Motor neuron (in vitro differentiated cells): ENCODE results near the gene ZNF574. TPM values are rescaled to one million over a fixed set of nuclear protein-coding genes. Genes with fewer than 3 reads are reported as not detected.
A peak's percentile ranks its signal among the peaks of the same experiment; 100 is the strongest.

Experiments used
- ATAC-seq, 8 experiments: fragments of 200-7000 bp; cut with Tn5 transposase; replicated peaks in 6 of 8; 2 replicates each; pipeline ENCODE4 v1.8.0; 2021; ENCODE audit warnings: mild to moderate bottlenecking in 8 of 8, moderate library complexity in 8 of 8
- H3K27ac ChIP-seq, 2 donors: fragments of 250-450 bp; sonication (Bioruptor Pico); 2 replicates each; pipeline ENCODE4 v1.9.0; 2021; ENCODE audit warnings: antibody characterized with exemption in 2 of 2, mild to moderate bottlenecking in 2 of 2, moderate library complexity in 1 of 2
- H3K4me1 ChIP-seq, 2 donors: fragments of 250-450 bp; sonication (Bioruptor Pico); replicated peaks in 1 of 2; 2 replicates each; pipeline ENCODE4 v1.6.1; 2021; ENCODE audit warnings: antibody characterized with exemption in 2 of 2, mild to moderate bottlenecking in 2 of 2, moderate library complexity in 1 of 2
- H3K4me3 ChIP-seq, 5 donors: fragments of 250-450 bp; sonication (Bioruptor Pico); 2 replicates each; pipeline ENCODE4 v1.9.0; 2021; ENCODE audit warnings: antibody characterized with exemption in 5 of 5, mild to moderate bottlenecking in 5 of 5, moderate library complexity in 4 of 5
- WGBS, 10 experiments: fragments of 450-650 bp; shearing (Covaris generic); methylation state at CpG; one replicate each; pipeline ENCODE4 v1.0.0; 2022; 5-methylcytosine and 5-hydroxymethylcytosine counted together
- in situ Hi-C, 9 experiments: fragments of 400-800 bp; cut with MboI; loops; one replicate each; pipeline ENCODE4 v1.15.0; 2021; ENCODE audit warnings: low sequenced_read_pairs in 9 of 9, low pct_unique_long_range_greater_than_20kb in 2 of 9; ENCODE audit not compliant: unreplicated experiment in 9 of 9
- total RNA-seq, 8 experiments: library from RNA; unstranded; fragments of 300-600 nt; gene quantifications; 2 replicates each; pipeline versions ENCODE4 v1.2.3 to v1.2.4, GENCODE V29; 2022

Gene ZNF574
- total RNA-seq, 8 experiments from 2014 or later, result 7.4 to 17.4 (median 11.6) TPM

GRCh38 chr19:42089772-42090171, 13.8 kb downstream of the ZNF574 start:
- H3K4me1 ChIP-seq, result peaks cover 4 to 17% of the 10 kb centered on the region in 2 donors
- H3K4me3 ChIP-seq, result no peak overlapping the region
- whole genome bisulfite sequencing, 10 experiments, result 71 to 100% (median 95%) methylated on average over 1 to 3 of the region's 13 CpGs; no CpG with 5 or more reads in 3 of the 10 experiments
- in situ Hi-C loops, result no loop called here
- no peak for ATAC-seq
- H3K27ac ChIP-seq, result no peak overlapping the region

GRCh38 chr19:42090672-42091071, 14.7 kb downstream of the ZNF574 start:
- no peak for ATAC-seq
- no peak overlapping the region for H3K27ac ChIP-seq

GRCh38 chr19:42091300-42091699, 15.3 kb downstream of the ZNF574 start:
- H3K4me3 ChIP-seq, result no peak overlapping the region
- WGBS, 10 experiments, result 77 to 100% (median 100%) methylated on average over 2 to 4 of the region's 13 CpGs; no CpG with 5 or more reads in 7 of the 10 experiments
- H3K4me1 ChIP-seq, result peaks cover 4 to 17% of the 10 kb centered on the region in 2 donors
- ATAC-seq, result no peak
- H3K27ac ChIP-seq, result no peak overlapping the region
- in situ Hi-C loops, result no loop called here

More at GRCh38 chr19:42090672-42091071, 14.7 kb downstream of the ZNF574 start:
- no peak overlapping the region for H3K4me3 ChIP-seq
- 65 to 100% (median 77%) methylated on average over 1 to 9 of the region's 9 CpGs; no CpG with 5 or more reads in 3 of the 10 experiments for WGBS, 10 experiments
- in situ Hi-C loops, result no loop called here
- peaks cover 4 to 20% of the 10 kb centered on the region in 2 donors for H3K4me1 ChIP-seq

GRCh38 chr19:42091742-42092141, 15.8 kb downstream of the ZNF574 start:
- no peak overlapping the region for H3K4me3 ChIP-seq
- H3K4me1 ChIP-seq, result peaks cover 4 to 13% of the 10 kb centered on the region in 2 donors
- in situ Hi-C loops, result no loop called here
- peak in 4 of 8 experiments; percentile 29 to 84 (median 72) for ATAC-seq
- 78% methylated on average over 6 of the region's 10 CpGs; no CpG with 5 or more reads in 9 of the 10 experiments for WGBS, 10 experiments
- no peak overlapping the region for H3K27ac ChIP-seq

- WGBS, 10 experiments, result 0% methylated on average over 2 of the region's 5 CpGs; no CpG with 5 or more reads in 9 of the 10 experiments
- no peak overlapping the region for H3K27ac ChIP-seq
- peaks cover under 1 to 7% of the 10 kb centered on the region in 2 donors for H3K4me1 ChIP-seq
- no peak overlapping the region for H3K4me3 ChIP-seq
- peak in 2 of 8 experiments; percentile 19 to 22 for ATAC-seq
- in situ Hi-C loops, result no loop called here
These were observed 16.4 kb downstream of the ZNF574 start for GRCh38 chr19:42092350-42092749.

GRCh38 chr19:42093505-42093904, 17.5 kb downstream of the ZNF574 start:
- H3K27ac ChIP-seq, result no peak overlapping the region
- H3K4me1 ChIP-seq, result peaks cover 0 to 3% of the 10 kb centered on the region in 2 donors
- in situ Hi-C loops, result no loop called here
- ATAC-seq, result no peak
- 0 to 86% (median 83%) methylated on average over 1 of the region's 4 CpGs; no CpG with 5 or more reads in 7 of the 10 experiments for WGBS, 10 experiments
- H3K4me3 ChIP-seq, result no peak overlapping the region

GRCh38 chr19:42093926-42094325, 18.0 kb downstream of the ZNF574 start:
- ATAC-seq, result peak in 2 of 8 experiments; percentile 59 to 73
- Histone ChIP-seq H3K4me1 (peaks cover 0 to 3% of the 10 kb centered on the region in 2 donors), H3K27ac (no peak overlapping the region), H3K4me3 (no peak overlapping the region)
- WGBS, 10 experiments, result 15 to 73% (median 60%) methylated on average over 2 to 3 of the region's 4 CpGs; no CpG with 5 or more reads in 7 of the 10 experiments
- in situ Hi-C loops, result no loop called here

GRCh38 chr19:42095142-42095813, 19.3 kb downstream of the ZNF574 start:
- peaks cover 0 to 3% of the 10 kb centered on the region in 2 donors for H3K4me1 ChIP-seq
- no peak overlapping the region for H3K4me3 ChIP-seq
- H3K27ac ChIP-seq, result no peak overlapping the region
- in situ Hi-C loops, result no loop called here
- WGBS, 10 experiments, result 60 to 100% (median 100%) methylated on average over 1 to 4 of the region's 36 CpGs; no CpG with 5 or more reads in 3 of the 10 experiments
- peak in 3 of 8 experiments; percentile 6 to 27 (median 7) for ATAC-seq

- in situ Hi-C loops, result no loop called here
- no CpG with 5 or more reads among the region's 28 CpGs for WGBS, 10 experiments
- no peak overlapping the region for H3K4me3 ChIP-seq
- no peak overlapping the region for H3K27ac ChIP-seq
- peaks cover 0 to 3% of the 10 kb centered on the region in 2 donors for H3K4me1 ChIP-seq
- peak in 4 of 8 experiments; percentile 25 to 74 (median 60) for ATAC-seq
These were observed 19.9 kb downstream of the ZNF574 start for GRCh38 chr19:42095814-42096230.

GRCh38 chr19:42096255-42096837, 20.4 kb downstream of the ZNF574 start:
- in situ Hi-C loops, result no loop called here
- peaks cover 0 to 3% of the 10 kb centered on the region in 2 donors for H3K4me1 ChIP-seq
- no peak overlapping the region for H3K4me3 ChIP-seq
- peak in 3 of 8 experiments; percentile 18 to 32 (median 25) for ATAC-seq
- no peak overlapping the region for H3K27ac ChIP-seq
- WGBS, 10 experiments, result 0 to 89% (median 78%) methylated on average over 1 to 6 of the region's 15 CpGs; no CpG with 5 or more reads in 4 of the 10 experiments

GRCh38 chr19:42097461-42097860, 21.5 kb downstream of the ZNF574 start:
- in situ Hi-C loops, result no loop called here
- Histone ChIP-seq H3K4me3 (no peak overlapping the region), H3K27ac (no peak overlapping the region), H3K4me1 (peaks cover 0 to 3% of the 10 kb centered on the region in 2 donors)
- 50 to 100% (median 84%) methylated on average over 1 to 3 of the region's 5 CpGs; no CpG with 5 or more reads in 3 of the 10 experiments for WGBS, 10 experiments
- no peak for ATAC-seq

- Histone ChIP-seq H3K27ac (no peak overlapping the region), H3K4me3 (no peak overlapping the region), H3K4me1 (peaks cover 0 to 3% of the 10 kb centered on the region in 2 donors)
- 50 to 100% (median 80%) methylated on average over 1 to 5 of the region's 6 CpGs for WGBS, 10 experiments
- no peak for ATAC-seq
- in situ Hi-C loops, result no loop called here
These were observed 22.8 kb downstream of the ZNF574 start for GRCh38 chr19:42098781-42099180.

GRCh38 chr19:42099336-42099925, 23.5 kb downstream of the ZNF574 start:
- no peak overlapping the region for H3K27ac ChIP-seq
- no peak overlapping the region for H3K4me3 ChIP-seq
- no peak for ATAC-seq
- H3K4me1 ChIP-seq, result peaks cover 0 to 3% of the 10 kb centered on the region in 2 donors
- in situ Hi-C loops, result no loop called here
- WGBS, 10 experiments, result 39 to 50% (median 41%) methylated on average over 2 to 3 of the region's 6 CpGs; no CpG with 5 or more reads in 7 of the 10 experiments
